AG10803 (cell line): Measurements from ENCODE around the gene SNAP25.
A peak's percentile ranks its signal among the peaks of the same experiment; 100 is the strongest.

Source experiments
- DNase-seq: peaks from one replicate; pipeline ENCODE4 v3.0.0; 2010; ENCODE audit warnings: low read depth
- H3K4me3 ChIP-seq: 2 replicates; pipeline ENCODE4 v1.5.1; 2011; ENCODE audit warnings: mild to moderate bottlenecking, low read length, control low read depth
- TF ChIP-seq, protein P1 (sequence below): conservative IDR thresholded peaks from 2 replicates; pipeline ENCODE4 v1.5.1; 2011; ENCODE audit warnings: mild to moderate bottlenecking, low read length, control low read depth, inconsistent platforms

Gene SNAP25

DNA sequence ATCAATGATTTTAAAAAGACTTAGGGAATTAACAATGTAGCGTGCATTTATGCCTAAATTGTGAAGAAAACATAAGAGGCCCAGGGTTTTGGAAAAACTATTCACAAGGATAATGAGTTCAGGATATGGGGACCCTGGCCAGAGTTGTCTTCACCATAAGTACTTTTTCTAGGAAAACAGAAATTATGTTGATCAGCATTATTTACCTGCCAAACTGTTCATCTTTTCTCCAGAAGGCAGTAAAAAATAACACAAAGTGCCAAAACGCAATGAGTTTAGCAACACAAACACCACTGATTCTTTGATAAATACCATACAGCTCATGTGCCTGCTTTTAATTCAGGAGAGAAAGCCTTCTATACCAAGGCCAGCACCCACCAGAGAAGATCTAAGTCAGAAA lies 43.1 kb downstream of the SNAP25 start:
- no peak overlapping the region for H3K4me3 ChIP-seq
- TF ChIP-seq, protein P1, sequence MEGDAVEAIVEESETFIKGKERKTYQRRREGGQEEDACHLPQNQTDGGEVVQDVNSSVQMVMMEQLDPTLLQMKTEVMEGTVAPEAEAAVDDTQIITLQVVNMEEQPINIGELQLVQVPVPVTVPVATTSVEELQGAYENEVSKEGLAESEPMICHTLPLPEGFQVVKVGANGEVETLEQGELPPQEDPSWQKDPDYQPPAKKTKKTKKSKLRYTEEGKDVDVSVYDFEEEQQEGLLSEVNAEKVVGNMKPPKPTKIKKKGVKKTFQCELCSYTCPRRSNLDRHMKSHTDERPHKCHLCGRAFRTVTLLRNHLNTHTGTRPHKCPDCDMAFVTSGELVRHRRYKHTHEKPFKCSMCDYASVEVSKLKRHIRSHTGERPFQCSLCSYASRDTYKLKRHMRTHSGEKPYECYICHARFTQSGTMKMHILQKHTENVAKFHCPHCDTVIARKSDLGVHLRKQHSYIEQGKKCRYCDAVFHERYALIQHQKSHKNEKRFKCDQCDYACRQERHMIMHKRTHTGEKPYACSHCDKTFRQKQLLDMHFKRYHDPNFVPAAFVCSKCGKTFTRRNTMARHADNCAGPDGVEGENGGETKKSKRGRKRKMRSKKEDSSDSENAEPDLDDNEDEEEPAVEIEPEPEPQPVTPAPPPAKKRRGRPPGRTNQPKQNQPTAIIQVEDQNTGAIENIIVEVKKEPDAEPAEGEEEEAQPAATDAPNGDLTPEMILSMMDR: no peak
- DNase-seq: no peak

DNA sequence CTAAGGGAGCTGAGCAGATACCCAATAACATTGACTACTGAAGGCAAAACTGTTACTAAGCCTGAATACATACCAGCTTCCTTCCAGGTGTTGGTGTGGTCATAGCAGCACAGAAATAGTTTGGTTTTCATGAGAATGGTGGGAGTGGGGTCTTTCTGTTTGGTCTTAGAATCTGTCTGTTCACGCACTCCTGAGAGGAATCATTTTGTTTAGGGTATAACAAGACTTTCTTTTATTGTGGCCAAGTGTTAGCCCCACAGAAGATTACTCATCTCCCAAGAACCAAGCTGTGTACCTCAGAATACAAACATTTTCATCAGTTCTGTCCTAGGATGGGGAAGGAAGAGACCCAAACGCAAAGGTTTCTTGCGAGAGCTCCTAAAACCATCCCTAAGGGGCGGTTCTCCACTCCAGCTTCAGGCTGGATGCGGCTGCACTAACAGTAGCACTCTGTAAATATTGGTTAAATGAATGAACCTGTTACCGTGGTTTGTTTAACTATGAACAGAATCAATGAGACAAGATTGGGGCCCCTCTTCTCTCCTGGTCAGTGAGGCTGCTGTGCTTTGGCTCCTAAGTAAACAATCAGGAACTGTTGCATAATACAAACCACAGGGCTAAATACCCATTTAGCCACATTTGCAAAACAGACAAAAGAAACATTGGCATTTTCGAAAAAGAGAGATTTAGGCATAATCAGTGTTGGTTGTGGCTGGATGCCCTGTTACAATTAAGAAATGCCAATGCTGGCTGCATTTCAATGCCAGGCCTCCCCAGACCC lies 44.9 kb downstream of the SNAP25 start:
- no peak overlapping the region for H3K4me3 ChIP-seq
- DNase-seq: peak; percentile 23
- TF ChIP-seq, protein P1: no peak

DNA sequence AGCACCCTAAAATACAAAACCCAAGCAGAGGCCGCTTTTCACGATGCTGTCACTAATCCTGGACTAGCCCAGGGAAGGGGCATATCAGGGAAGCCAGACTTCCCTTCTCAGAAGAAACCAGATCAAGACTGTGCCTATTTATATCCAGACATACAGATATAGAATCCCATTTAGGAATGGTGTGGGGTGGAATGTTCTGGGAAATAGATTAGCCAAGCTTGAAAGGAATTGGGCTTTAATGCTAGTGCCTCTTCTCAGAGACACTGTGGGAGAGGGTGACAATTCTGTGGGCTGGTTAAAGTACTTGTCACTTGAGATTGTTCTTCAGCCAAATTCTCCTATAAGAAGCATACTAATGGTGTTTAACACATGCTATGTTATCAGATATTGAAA lies 45.5 kb downstream of the SNAP25 start:
- H3K4me3 ChIP-seq: no peak overlapping the region

DNA sequence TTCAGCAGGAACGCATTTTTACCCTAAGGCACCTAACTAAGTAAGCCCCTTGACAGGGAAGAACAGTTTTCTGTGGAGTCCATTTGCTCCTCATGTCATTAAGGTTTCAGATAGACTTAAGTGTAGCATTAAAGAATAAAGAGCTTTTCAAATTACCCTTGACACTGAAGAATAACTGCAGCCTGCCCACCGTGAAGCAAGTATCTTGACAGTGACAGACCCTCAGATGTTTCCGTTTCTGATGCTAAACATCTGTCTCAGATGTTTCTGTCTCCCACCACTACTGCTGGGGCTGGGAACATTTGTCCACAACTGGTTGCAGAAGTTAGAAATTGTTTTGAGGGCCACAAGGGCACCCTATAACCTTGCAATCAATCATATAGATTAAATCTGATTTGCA lies 50.0 kb downstream of the SNAP25 start:
- TF ChIP-seq, protein P1: no peak
- DNase-seq: no peak
- no peak overlapping the region for H3K4me3 ChIP-seq

More for the DNA sequence above, 45.5 kb downstream of the SNAP25 start:
- TF ChIP-seq, protein P1: no peak
- DNase-seq: no peak

DNA sequence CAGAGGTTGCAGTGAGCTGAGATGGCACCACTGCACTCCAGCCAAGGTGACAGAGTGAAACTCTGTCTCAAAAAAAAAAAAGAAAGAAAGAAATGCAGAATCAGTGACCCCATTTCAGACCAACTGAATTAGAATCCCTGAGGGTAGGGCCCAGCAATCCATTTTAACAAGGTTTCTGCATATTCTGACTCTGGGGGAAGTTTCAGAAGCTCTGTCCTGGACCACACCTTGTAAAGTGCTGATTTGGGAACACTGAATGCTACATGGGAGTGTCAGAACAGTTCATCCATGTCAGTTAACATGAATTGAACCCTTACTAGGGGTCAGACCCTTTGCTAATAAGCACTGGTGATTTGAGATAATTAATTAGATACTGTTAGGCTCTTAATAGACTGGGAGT lies 52.0 kb downstream of the SNAP25 start:
- TF ChIP-seq, protein P1: no peak
- H3K4me3 ChIP-seq: no peak overlapping the region
- no peak for DNase-seq

DNA sequence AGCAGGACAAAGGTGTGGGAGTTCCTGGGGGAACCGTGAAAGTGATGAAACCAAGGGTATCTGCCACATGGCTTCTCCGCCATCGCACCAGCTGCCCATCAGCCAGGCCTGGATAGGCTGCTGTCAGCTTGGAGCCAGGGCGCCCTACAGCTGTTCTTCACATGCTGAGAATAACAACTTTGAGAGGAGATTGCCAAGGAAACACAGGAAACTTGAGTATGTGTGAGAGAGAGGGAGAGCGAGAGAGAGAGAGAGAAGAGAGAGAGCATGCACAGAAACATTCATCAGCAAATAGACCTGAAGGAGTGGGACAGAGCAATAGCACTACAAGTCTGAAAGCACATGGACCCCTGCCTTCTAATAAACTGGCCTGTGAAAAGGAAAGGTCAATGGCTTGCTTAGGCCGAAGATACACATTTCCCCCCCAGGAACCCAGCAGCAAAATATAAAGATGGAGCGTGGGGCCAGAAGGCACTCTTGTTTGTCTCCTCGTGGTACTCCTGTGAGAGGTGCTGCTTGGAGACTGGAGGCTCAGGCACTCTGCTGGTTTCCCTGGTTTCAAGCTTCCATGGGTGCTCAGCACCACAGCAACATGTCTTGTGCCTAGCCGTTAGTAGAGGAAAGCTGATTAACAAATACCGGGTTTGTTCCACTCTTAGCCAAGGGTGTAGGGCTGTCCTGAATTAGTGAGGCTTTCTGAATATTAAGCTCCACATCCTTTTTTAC lies 53.0 kb downstream of the SNAP25 start:
- no peak overlapping the region for H3K4me3 ChIP-seq
- DNase-seq: peak; percentile 56
- TF ChIP-seq, protein P1: no peak
